Panc1 (cell line): ENCODE results near the gene C1orf159. TPM values are rescaled to one million over a fixed set of nuclear protein-coding genes. Genes with fewer than 3 reads are reported as not detected.

Experiments
- ATAC-seq: fragments of 200-7000 bp; cut with Tn5 transposase; 2 replicates; pipeline ENCODE4 v1.9.1; 2020; ENCODE audit warnings: mild to moderate bottlenecking, moderate library complexity
- BruUV-seq: library from RNA; stranded (reverse); fragments of 400-500 nt; replicated peaks from 2 replicates; lab custom pipeline; 2021; lab: Mats Ljungman, UMichigan
- CTCF ChIA-PET: fragments of 300-600 bp; sonication (Branson Sonifier 250); formaldehyde crosslinking; loops from one replicate; lab custom pipeline; 2022; ENCODE audit warnings: antibody characterized with exemption; lab: Charles Lee
- POLR2A ChIA-PET: fragments of 300-600 bp; sonication (Branson Sonifier 250); formaldehyde crosslinking; loops from one replicate; lab custom pipeline; 2022; ENCODE audit warnings: antibody characterized with exemption; lab: Charles Lee
- DNase-seq: peaks from one replicate; pipeline ENCODE4 v3.0.0-alpha.2; 2010; ENCODE audit warnings: low read depth, low spot score
- H3K27ac ChIP-seq: 2 replicates; pipeline ENCODE4 v1.5.1; 2011; ENCODE audit warnings: mild to moderate bottlenecking, low read length, inconsistent platforms
- H3K27me3 ChIP-seq: fragments of 200-500 bp; sonication (Bioruptor generic); 2 replicates; pipeline ENCODE4 v1.6.0; 2014; ENCODE audit warnings: low read length, inconsistent platforms; ENCODE audit not compliant: control insufficient read depth, insufficient read depth
- H3K36me3 ChIP-seq: fragments of 200-500 bp; sonication (Bioruptor generic); 2 replicates; pipeline ENCODE4 v1.5.1; 2014; ENCODE audit warnings: inconsistent platforms, mild to moderate bottlenecking, low read length, moderate library complexity; ENCODE audit not compliant: control insufficient read depth, insufficient read depth
- H3K4me1 ChIP-seq: 2 replicates; pipeline ENCODE4 v1.5.1; 2011; ENCODE audit warnings: inconsistent platforms, mild to moderate bottlenecking, low read length, moderate library complexity; ENCODE audit not compliant: control insufficient read depth, insufficient read depth
- H3K4me3 ChIP-seq, 2 experiments: 2 replicates each; pipeline ENCODE4 v1.5.1; 2011 to 2012; ENCODE audit warnings: low read depth in 2 of 2, low read length in 2 of 2, mild to moderate bottlenecking in 2 of 2, inconsistent platforms in 1 of 2, moderate library complexity in 1 of 2
- H3K9me3 ChIP-seq: fragments of 200-500 bp; sonication (Bioruptor generic); 2 replicates; pipeline ENCODE4 v1.5.1; 2014; ENCODE audit warnings: low read depth, mild to moderate bottlenecking, inconsistent platforms, low read length, moderate library complexity; ENCODE audit not compliant: control insufficient read depth, insufficient read depth
- POLR2AphosphoS5 ChIP-seq: IDR thresholded peaks from 2 replicates; pipeline ENCODE4 v1.6.1; 2012; ENCODE audit warnings: mild to moderate bottlenecking, low read depth, low read length, moderate library complexity
- SIN3A ChIP-seq: IDR thresholded peaks from 2 replicates; pipeline ENCODE4 v1.6.1; 2012; ENCODE audit warnings: low read depth, mild to moderate bottlenecking, low read length, moderate library complexity, borderline replicate concordance; ENCODE audit not compliant: insufficient read depth
- TCF7L2 ChIP-seq: IDR thresholded peaks from 2 replicates; pipeline ENCODE4 v1.6.1; 2011; ENCODE audit warnings: mild to moderate bottlenecking, low read depth, low read length, inconsistent platforms
- in situ Hi-C: cut with HindIII; loops from 2 replicates; pipeline ENCODE4 v1.10.0; 2016; ENCODE audit warnings: low sequenced_read_pairs, low pct_unique_long_range_greater_than_20kb
- intact Hi-C: fragments of 100-400 bp; cut with micrococcal nuclease; formaldehyde crosslinking; loops from one replicate; pipeline ENCODE4 v1.10.0; 2022; ENCODE audit not compliant: unreplicated experiment
- total RNA-seq: library from RNA; stranded (reverse); gene quantifications from one replicate; pipeline ENCODE4 v1.2.1, GENCODE V29; 2021; ENCODE audit not compliant: unreplicated experiment
- TF ChIP-seq, protein P1 (sequence below), 2 experiments: IDR thresholded peaks; 2 replicates each; pipeline ENCODE4 v1.6.1; 2011 to 2012; ENCODE audit warnings: low read depth in 2 of 2, control low read depth in 1 of 2, low read length in 1 of 2, mild to moderate bottlenecking in 1 of 2, moderate library complexity in 1 of 2; ENCODE audit not compliant: insufficient read depth in 1 of 2
- TF ChIP-seq, protein P2 (sequence below): fragments of 450-650 bp; IDR thresholded peaks from 2 replicates; pipeline ENCODE4 v1.5.1; 2017; ENCODE audit warnings: mild to moderate bottlenecking

C1orf159 gene
- total RNA-seq, 1 experiment from 2014 or later, result 28.8 TPM

DNA sequence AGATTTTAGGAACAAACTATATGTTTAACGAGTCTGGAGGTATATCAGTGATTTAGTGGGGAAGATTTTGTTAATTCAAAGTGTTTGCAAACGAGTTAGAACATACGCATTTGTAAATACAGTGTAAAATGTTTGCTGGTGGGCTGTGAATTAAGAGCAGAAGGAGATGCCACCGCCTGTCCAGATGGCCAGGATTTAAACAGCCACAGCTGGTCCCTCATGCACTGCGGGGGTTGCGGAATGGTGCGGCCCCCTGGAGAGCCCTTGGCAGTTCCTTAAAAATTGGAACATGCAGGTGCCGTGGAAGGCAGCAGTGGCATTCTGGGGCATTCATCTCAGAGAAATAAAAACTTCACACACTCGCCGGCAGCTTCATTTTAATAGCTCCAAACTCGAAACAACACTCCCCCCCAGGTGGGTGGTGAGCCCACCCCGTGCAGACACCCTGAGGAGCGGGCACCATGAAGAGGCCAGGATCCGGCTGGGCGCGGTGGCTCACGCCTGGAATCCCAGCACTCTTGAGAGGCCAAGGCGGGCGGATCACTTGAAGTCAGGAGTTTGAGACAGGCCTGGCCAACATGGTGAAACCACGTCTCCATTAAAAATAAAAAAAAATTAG lies 3.5 kb upstream of the C1orf159 start:
- H3K27ac ChIP-seq, result no peak overlapping the region
- H3K4me1 ChIP-seq, result peaks cover 9% of the 10 kb centered on the region
- POLR2A ChIA-PET, result no interaction called here
- H3K4me3 ChIP-seq, result no peak overlapping the region
- TF ChIP-seq POLR2AphosphoS5, result no peak
- TF ChIP-seq, protein P1, sequence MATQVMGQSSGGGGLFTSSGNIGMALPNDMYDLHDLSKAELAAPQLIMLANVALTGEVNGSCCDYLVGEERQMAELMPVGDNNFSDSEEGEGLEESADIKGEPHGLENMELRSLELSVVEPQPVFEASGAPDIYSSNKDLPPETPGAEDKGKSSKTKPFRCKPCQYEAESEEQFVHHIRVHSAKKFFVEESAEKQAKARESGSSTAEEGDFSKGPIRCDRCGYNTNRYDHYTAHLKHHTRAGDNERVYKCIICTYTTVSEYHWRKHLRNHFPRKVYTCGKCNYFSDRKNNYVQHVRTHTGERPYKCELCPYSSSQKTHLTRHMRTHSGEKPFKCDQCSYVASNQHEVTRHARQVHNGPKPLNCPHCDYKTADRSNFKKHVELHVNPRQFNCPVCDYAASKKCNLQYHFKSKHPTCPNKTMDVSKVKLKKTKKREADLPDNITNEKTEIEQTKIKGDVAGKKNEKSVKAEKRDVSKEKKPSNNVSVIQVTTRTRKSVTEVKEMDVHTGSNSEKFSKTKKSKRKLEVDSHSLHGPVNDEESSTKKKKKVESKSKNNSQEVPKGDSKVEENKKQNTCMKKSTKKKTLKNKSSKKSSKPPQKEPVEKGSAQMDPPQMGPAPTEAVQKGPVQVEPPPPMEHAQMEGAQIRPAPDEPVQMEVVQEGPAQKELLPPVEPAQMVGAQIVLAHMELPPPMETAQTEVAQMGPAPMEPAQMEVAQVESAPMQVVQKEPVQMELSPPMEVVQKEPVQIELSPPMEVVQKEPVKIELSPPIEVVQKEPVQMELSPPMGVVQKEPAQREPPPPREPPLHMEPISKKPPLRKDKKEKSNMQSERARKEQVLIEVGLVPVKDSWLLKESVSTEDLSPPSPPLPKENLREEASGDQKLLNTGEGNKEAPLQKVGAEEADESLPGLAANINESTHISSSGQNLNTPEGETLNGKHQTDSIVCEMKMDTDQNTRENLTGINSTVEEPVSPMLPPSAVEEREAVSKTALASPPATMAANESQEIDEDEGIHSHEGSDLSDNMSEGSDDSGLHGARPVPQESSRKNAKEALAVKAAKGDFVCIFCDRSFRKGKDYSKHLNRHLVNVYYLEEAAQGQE (IDR thresholded peaks at IDR 0.05; ENCODE audit: insufficient read depth in 1 of 2, low read depth in 2 of 2, low read length in 1 of 2), result no peak
- no peak for TF ChIP-seq TCF7L2
- no peak for TF ChIP-seq SIN3A
- ATAC-seq (no peak), DNase-seq (no peak)
- no peaks in the 10 kb centered on the region for H3K27me3 ChIP-seq
- intact Hi-C loops (no loop called here), in situ Hi-C loops (no loop called here)
- no peaks in the 10 kb centered on the region for H3K9me3 ChIP-seq
- no peaks in the 10 kb centered on the region for H3K36me3 ChIP-seq
- BruUV-seq, result no TSS peak
- CTCF ChIA-PET, result interaction anchor here (0.6 to 0.7 kb wide), 2 partner anchors 127 to 165 kb away, joined by 4 to 5 read pairs; partner anchors contain the start of gene C1QTNF12

DNA sequence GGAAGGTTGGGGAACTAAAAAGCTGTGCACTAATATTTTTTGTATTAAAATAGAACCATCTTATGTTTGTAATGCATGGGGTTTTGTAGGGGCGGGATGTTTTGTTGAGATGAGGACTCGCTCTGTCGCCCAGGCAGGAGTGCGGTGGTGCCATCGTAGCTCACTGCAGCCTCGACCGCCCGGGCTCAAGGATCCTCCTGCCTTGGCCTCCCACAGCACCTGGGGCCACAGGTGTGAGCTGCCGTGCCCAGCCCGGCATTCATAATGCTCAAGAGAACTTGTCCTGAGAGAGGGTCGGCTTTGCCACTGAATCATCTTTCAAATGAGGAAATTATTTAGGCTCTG lies 3.0 kb upstream of the C1orf159 start:
- no peak overlapping the region for H3K27ac ChIP-seq
- ChIA-PET CTCF (interaction anchor here (0.6 kb wide), 1 partner anchor 127 kb away, joined by 5 read pairs; the partner anchor contains the start of gene C1QTNF12), POLR2A (no interaction called here)
- intact Hi-C loops, result no loop called here
- ATAC-seq (no peak), DNase-seq (no peak)
- BruUV-seq, result no TSS peak
- TF ChIP-seq, protein P2, sequence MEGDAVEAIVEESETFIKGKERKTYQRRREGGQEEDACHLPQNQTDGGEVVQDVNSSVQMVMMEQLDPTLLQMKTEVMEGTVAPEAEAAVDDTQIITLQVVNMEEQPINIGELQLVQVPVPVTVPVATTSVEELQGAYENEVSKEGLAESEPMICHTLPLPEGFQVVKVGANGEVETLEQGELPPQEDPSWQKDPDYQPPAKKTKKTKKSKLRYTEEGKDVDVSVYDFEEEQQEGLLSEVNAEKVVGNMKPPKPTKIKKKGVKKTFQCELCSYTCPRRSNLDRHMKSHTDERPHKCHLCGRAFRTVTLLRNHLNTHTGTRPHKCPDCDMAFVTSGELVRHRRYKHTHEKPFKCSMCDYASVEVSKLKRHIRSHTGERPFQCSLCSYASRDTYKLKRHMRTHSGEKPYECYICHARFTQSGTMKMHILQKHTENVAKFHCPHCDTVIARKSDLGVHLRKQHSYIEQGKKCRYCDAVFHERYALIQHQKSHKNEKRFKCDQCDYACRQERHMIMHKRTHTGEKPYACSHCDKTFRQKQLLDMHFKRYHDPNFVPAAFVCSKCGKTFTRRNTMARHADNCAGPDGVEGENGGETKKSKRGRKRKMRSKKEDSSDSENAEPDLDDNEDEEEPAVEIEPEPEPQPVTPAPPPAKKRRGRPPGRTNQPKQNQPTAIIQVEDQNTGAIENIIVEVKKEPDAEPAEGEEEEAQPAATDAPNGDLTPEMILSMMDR, result no peak
- TF ChIP-seq, protein P1 (IDR thresholded peaks at IDR 0.05; ENCODE audit: insufficient read depth in 1 of 2, low read depth in 2 of 2, low read length in 1 of 2), result no peak
- TF ChIP-seq POLR2AphosphoS5, result no peak
- TF ChIP-seq SIN3A, result no peak
- TF ChIP-seq TCF7L2, result no peak
- in situ Hi-C loops, result no loop called here
- no peaks in the 10 kb centered on the region for H3K27me3 ChIP-seq
- H3K4me3 ChIP-seq, result no peak overlapping the region
- H3K9me3 ChIP-seq, result no peaks in the 10 kb centered on the region
- no peaks in the 10 kb centered on the region for H3K36me3 ChIP-seq
- peaks cover 9% of the 10 kb centered on the region for H3K4me1 ChIP-seq
